Measurements from ENCODE around the gene KDM4C. TPM values are rescaled to one million over a fixed set of nuclear protein-coding genes. Genes with fewer than 3 reads are reported as not detected.

Gene KDM4C
- polyA plus RNA-seq, 5 donors: 9.9 to 18.3 (median 15.6) TPM

- DNase-seq: no peak
Observed at GRCh38 chr9:7033076-7034045, 275.6 kb downstream of the KDM4C start.

DNA sequence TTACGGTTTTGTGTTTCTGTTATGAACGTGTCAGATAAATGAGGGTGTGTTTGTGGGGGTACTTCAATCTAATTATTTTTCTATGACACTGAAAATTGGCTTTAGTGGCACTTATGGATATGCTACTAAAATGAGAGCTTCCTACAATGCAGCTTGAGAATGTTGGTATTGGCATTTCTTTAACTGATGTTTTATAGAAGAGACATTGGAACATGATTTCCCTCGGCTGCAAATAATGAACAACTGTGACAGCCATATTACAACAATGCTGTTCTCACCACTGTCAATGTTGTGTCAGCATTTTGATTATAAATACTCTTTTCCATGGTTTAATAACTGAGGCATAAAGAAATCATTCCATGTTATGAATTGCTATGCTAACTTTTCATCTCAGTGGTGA lies 279.4 kb downstream of the KDM4C start:
- DNase-seq: no peak

GRCh38 chr9:7042124-7042523 lies 284.4 kb downstream of the KDM4C start:
- no peak for DNase-seq

- no peak for DNase-seq
Observed at GRCh38 chr9:7045361-7045760, 287.6 kb downstream of the KDM4C start.

- no peak for DNase-seq
Observed at GRCh38 chr9:7051711-7052110, 293.9 kb downstream of the KDM4C start.

- no peak for DNase-seq
Observed at GRCh38 chr9:7053903-7054302, 296.1 kb downstream of the KDM4C start.

- no peak for DNase-seq
Observed at GRCh38 chr9:7055171-7055903, 297.6 kb downstream of the KDM4C start.

- DNase-seq: no peak
Observed at GRCh38 chr9:7056254-7056653, 298.5 kb downstream of the KDM4C start.

DNA sequence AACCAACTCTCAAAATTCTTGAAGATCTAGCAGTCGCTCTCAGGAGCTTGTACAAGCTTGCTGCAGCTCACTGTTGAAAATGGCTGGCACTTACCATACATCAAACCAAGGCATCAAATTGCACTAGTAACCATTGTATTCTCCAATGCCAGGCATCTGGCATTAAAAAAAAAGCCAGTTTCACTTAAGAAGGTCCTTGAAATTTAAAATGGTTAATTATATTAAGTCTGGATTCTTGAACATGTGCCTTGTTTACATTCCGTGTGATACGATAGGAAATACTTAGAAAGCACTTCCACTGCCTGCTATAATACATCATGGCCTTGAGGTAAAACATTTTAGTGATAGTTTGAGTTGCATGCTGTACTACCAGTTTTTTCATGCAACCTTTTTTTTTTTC lies 300.7 kb downstream of the KDM4C start:
- DNase-seq: peak; percentile 14 to 23

GRCh38 chr9:7067169-7067568 lies 309.4 kb downstream of the KDM4C start:
- DNase-seq: no peak

DNA sequence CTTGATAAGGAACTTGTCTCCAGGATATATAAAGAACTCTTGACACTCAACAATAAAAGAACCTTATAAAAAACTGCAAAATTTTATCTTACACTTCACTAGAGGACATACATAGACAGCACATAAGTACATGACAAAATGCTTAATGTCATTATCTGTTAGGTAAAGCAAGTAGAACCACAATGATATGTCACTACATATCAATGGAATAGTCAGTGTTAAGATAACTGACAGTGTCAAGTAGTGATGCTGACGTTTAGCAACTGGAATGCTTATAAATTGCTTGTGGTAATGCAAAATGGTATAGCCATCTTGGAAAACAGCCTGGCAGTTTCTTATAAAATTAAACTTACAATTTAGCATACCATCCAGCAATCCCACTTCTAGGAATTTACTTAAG lies 314.1 kb downstream of the KDM4C start:
- DNase-seq: no peak

GRCh38 chr9:7073706-7074105 lies 315.9 kb downstream of the KDM4C start:
- DNase-seq: no peak

- no peak for DNase-seq
Observed at GRCh38 chr9:7075154-7075553, 317.4 kb downstream of the KDM4C start.

DNA sequence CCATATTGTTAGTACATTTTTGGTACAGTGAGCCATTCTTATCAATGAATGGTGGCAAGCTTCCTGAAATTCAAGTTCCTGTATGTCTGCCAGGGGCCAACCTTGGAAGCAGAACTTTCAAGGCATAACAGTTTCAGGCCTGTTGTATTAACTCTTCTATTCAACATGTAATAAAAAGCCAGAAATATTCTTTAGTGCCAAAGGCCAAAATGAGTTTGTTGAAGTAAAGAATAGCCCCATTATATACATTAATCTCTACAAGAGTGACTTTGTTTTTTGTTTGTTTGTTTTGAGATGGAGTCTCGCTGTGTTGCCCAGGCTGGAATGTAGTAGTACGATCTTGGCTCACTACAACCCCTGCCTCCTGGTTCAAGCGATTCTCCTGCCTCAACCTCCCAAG lies 321.3 kb downstream of the KDM4C start:
- DNase-seq: no peak

DNA sequence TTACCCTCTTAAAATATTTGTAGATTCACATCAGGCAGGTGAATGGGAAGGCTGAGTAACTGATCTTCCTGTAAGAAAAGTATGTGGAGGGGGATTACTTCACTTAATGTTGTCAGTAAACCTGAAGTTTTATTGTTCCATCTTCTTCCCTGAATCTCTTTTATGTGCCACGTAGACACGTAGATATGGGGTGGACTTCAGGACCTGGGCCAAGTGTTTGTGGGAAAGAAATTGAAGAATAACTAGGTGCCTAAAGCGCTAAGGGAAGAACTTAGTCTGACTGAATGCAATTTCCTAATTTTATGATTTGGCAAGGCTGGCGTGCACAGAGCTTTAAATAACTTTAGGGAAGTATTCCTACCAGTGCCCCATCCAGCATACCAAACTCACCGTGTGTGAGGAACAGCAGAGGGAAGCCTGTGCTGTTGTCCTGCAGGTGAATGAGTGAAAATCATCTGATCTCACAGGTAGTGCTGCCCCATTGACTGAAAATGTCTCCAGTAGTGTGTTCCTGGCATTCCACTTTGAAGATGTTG lies 323.4 kb downstream of the KDM4C start:
- no peak for DNase-seq

DNA sequence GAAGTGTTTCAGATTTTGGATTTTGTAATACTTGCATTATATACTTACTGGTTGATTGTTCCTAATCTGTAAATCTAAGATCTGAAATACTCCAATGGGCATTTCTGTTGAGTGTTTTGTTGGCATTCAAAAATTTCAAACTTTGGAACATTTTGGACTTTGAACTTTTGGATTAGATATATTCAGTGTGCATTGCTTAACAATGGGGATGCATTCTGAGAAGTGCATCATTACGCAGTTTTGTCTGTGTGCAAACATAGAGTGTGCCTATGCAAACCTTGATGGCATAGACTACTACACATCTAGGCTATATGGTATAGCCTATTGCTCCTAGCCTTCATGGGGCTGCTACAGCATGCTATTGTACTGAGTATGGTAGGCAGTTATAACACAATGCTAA lies 325.4 kb downstream of the KDM4C start:
- no peak for DNase-seq

GRCh38 chr9:7085357-7085756 lies 327.6 kb downstream of the KDM4C start:
- no peak for DNase-seq

GRCh38 chr9:7086389-7086788 lies 328.6 kb downstream of the KDM4C start:
- no peak for DNase-seq

- DNase-seq: no peak
Observed at GRCh38 chr9:7088611-7089010, 330.8 kb downstream of the KDM4C start.

- no peak for DNase-seq
Observed at GRCh38 chr9:7089406-7090193, 331.8 kb downstream of the KDM4C start.

GRCh38 chr9:7093040-7093439 lies 335.3 kb downstream of the KDM4C start:
- no peak for DNase-seq

DNA sequence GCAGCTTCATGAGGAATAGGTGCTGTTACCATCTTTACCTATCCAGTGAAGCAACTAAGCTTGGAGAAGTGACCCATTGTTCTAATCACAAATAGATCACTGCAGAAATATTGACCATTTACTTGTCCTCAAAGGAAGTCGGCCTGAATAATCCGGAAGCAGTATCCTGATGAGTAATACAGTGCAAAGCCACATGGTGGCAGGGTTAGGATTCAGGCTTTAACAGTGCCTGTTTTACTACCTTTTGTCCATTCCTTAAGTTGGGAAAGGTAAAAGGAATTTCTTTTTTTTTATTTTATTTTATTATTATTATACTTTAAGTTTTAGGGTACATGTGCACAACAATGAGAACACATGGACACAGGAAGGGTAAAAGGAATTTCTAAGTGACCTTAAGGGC lies 336.3 kb downstream of the KDM4C start:
- no peak for DNase-seq
